ENCODE measurements around the gene NTSR1.

GRCh38 chr20:62788607-62789006, 80.0 kb downstream of the NTSR1 start:
- TF ChIP-seq, protein P1, sequence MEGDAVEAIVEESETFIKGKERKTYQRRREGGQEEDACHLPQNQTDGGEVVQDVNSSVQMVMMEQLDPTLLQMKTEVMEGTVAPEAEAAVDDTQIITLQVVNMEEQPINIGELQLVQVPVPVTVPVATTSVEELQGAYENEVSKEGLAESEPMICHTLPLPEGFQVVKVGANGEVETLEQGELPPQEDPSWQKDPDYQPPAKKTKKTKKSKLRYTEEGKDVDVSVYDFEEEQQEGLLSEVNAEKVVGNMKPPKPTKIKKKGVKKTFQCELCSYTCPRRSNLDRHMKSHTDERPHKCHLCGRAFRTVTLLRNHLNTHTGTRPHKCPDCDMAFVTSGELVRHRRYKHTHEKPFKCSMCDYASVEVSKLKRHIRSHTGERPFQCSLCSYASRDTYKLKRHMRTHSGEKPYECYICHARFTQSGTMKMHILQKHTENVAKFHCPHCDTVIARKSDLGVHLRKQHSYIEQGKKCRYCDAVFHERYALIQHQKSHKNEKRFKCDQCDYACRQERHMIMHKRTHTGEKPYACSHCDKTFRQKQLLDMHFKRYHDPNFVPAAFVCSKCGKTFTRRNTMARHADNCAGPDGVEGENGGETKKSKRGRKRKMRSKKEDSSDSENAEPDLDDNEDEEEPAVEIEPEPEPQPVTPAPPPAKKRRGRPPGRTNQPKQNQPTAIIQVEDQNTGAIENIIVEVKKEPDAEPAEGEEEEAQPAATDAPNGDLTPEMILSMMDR (IDR thresholded peaks at IDR 0.05) = no peak
- TF ChIP-seq EZH2phosphoT487 (IDR thresholded peaks at IDR 0.05) = no peak
- no peak for TF ChIP-seq EZH2 (IDR thresholded peaks at IDR 0.05)

Measured in neural progenitor cell (in vitro differentiated cells).